CD4-positive, alpha-beta T cell treated with Interleukin-2 at 100 ng/mL for 4 hours (primary cell): ENCODE results near the gene DDX4.
A peak's percentile ranks its signal among the peaks of the same experiment; 100 is the strongest.
"Not testable (repeated sequence)": the region's sequence is repeated elsewhere in the genome, so short reads cannot be mapped to it uniquely, and the experiment has no call there.

Experiments used
- DNase-seq: peaks from one replicate; pipeline ENCODE4 v3.0.0-alpha.2; 2020; ENCODE audit warnings: low spot score

Gene DDX4

GRCh38 chr5:55724281-55724680 lies 13.6 kb upstream of the DDX4 start:
- no peak for DNase-seq

GRCh38 chr5:55731848-55732247 lies 6.0 kb upstream of the DDX4 start:
- DNase-seq = no peak

DNA sequence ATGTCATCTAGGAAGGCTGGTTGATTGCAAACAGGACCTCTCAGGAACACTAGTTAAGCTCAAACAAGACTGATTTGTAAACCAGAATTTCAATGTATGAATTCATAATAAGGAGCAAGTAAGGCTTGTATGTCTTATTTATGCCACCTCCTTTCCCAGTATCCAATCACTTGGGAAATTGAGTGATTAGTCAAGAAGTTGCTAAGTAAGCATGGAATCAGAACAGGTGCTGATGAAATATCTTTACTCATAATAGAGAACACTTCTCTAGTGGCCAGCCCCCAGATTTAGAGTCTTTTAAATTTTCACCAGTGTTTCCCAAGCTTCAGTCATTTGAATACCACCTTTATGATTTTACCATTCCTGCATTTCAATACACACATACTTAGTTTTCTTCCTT lies 5.3 kb upstream of the DDX4 start:
- DNase-seq = no peak

- DNase-seq = no peak
Observed at GRCh38 chr5:55734658-55735057, 3.2 kb upstream of the DDX4 start.

GRCh38 chr5:55742778-55743177 lies 4.9 kb downstream of the DDX4 start:
- DNase-seq = no peak

DNA sequence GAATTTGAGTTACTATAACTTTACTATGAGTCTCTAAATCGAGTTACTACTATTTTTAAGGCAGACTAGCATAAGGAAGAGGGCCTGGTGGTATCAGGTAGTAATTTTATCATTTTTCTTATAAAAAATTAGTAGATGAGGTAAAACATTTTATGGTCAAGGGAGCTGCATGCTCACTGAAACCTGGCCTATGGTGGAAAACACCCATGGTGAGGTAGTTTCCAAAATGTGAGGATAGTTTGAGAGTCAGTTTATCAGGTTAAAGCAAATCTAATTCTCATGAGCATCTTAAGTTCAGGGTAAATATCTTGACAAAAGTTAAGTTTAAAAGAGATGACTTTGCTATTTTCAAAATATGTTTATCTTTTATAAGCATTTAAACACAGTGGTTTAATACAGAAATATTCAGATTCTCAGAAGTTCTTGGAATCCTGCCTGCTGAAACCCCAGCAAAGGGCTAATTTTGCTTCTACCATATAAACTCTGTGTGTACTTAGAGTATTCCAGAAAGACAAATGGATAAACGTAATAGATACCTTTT lies 10.0 kb downstream of the DDX4 start:
- DNase-seq = no peak

DNA sequence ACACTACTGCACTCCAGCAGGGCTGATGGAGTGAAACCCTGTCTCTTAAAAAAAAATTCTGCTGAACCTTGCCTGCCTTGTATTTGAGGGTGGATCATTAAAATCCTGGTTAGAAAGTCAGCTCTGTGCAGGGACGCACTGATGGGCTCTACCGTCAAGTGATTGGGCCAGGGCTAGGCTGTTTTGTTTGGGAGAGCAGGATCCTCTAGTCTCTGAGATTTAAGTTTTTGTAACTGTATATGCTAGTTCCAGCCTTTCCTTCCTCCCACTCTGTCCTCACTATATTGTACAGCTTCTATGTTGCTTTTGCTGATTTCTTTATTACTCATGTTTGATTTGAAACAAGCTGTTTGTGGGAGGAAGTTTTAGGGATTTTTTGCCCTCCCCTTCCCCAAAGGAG lies 11.5 kb downstream of the DDX4 start:
- DNase-seq = no peak

- no peak for DNase-seq
Observed at GRCh38 chr5:55750063-55750462, 12.2 kb downstream of the DDX4 start.

GRCh38 chr5:55750499-55750898 lies 12.6 kb downstream of the DDX4 start:
- no peak for DNase-seq

- no peak for DNase-seq
Observed at GRCh38 chr5:55758231-55758630, 20.4 kb downstream of the DDX4 start.

- DNase-seq = no peak
Observed at GRCh38 chr5:55758714-55759113, 20.9 kb downstream of the DDX4 start.

DNA sequence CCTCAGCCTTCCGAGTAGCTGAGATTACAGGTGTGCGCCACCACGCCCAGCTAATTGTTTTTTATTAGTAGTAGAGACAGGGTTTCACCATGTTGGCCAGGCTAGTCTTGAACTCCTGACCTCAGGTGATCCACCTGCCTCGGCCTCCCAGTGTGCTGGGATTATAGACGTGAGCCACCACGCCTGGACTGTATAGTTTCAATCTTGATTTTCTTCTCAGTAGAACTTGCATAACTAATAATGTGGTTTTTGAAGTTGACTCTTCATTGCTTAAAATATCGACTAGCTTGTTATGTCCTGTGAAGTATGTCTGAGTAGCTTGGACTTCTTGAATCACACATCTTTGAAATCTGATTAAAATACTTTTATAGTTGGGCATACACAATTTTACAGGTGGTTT lies 23.9 kb downstream of the DDX4 start:
- not testable (repeated sequence) for DNase-seq

GRCh38 chr5:55763746-55764420 lies 26.0 kb downstream of the DDX4 start:
- peak; percentile 14 for DNase-seq

- no peak for DNase-seq
Observed at GRCh38 chr5:55768279-55768678, 30.4 kb downstream of the DDX4 start.

GRCh38 chr5:55771175-55771655 lies 33.4 kb downstream of the DDX4 start:
- DNase-seq = no peak

DNA sequence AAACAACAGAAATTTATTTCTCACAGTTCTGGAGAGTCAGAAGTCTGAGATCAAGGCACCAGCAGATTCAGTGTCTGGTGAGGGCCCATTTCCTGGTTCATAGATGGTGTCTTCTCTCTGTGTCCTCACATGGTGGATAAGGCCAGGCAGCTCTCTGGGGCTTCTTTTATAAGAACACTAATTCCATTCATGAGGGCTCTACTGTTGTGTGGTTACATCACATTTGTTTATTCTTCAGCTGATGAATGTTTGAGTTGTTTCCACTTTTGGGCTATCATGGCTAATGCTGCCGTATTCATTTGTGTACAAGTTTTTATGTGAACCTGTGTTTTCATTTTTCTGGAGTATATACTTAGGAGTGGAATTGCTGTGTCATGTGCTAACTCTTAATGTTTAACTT lies 35.2 kb downstream of the DDX4 start:
- DNase-seq = no peak

- DNase-seq = no peak
Observed at GRCh38 chr5:55777332-55777731, 39.5 kb downstream of the DDX4 start.

- DNase-seq = no peak
Observed at GRCh38 chr5:55800924-55801323, 63.1 kb downstream of the DDX4 start.

- DNase-seq = not testable (repeated sequence)
Observed at GRCh38 chr5:55808814-55809213, 71.0 kb downstream of the DDX4 start.

DNA sequence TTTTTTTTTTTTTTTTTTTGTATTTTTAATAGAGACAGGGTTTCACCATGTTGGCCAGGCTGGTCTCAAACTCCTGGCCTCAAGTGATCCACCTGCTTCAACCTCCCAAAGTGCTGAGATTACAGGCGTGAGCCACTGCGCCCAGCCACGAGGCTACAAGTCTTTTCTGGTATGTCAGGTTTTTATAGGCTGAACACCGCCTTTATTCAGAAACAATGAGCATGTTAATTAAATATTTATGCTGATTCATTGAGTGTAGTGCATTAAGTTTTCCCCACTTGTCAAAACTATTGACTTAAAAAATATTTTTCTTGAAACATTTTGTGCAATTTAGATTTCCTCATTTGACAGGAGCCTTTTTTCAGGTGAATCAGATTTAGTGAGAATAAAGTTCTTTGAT lies 78.1 kb downstream of the DDX4 start:
- not testable (repeated sequence) for DNase-seq

DNA sequence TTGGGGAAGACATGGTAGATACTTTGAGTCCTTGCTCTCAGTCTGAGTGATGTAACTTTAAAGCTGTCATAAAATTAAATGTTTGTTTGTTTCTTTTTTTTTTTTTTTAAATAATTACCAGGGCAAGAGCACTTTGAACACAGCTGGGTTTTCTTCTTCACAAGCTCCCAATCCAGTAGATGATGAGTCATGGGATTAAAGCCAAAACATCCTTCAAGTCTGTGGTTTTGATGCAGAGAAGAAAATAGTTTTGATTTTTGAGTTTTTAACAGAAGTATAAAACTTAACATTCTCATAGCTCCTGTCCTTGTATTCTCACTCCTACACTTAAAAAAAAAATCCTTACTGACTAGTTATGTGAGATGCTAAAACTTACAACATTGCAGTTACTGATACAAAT lies 78.5 kb downstream of the DDX4 start:
- DNase-seq = no peak

GRCh38 chr5:55817030-55817429 lies 79.2 kb downstream of the DDX4 start:
- no peak for DNase-seq

- no peak for DNase-seq
Observed at GRCh38 chr5:55820488-55820887, 82.6 kb downstream of the DDX4 start.
